Stimulated activated CD4-positive, alpha-beta T cell treated with anti-CD3 and anti-CD28 coated beads, TNF-alpha, amount 100 ng/mL, for 1 hour (primary cell): ENCODE measurements around the gene SOST.
A peak's percentile ranks its signal among the peaks of the same experiment; 100 is the strongest.
"Not testable (repeated sequence)": the region's sequence is repeated elsewhere in the genome, so short reads cannot be mapped to it uniquely, and the experiment has no call there.

Experiments used
- DNase-seq, 3 donors: peaks; one replicate each; pipeline ENCODE4 v3.0.0-alpha.2; 2020; ENCODE audit warnings: low read depth in 3 of 3, low spot score in 1 of 3

Gene SOST

DNA sequence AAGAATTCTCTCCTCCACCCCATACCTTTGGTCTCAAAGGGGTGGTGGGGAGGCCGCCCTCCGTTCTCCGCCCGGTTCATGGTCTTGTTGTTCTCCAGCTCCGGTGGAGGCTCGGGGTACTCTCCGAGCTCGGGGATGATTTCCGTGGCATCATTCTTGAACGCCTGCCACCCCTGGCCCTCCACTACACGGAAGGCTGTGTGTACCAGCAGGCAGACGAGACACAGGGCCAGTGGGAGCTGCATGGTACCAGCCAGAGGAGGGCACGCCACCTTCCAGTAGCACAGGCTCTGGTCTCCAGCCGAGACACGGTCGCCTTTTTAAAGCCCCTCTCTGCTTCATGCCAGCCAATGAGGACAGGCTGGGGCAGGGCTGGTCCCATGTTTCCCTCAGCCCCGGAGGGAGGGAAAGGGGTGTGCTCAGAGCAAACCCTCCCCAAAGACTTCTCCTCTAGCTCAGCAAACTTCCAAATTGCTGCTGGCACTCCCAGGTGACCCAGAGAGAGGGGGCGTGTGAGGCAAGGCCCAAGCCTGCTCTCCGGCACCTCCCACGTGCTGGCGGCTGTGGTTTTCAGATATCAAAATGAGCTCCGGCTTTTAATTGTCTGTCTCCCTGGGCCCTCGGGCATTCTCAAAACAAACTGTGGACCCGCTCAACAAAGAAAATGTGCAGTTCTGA, at the start of gene SOST:
SOST (minus strand) TSS at position 295 of the 678 bp plus-strand sequence; CDS start at position 245, 50 bp downstream.
- DNase-seq = no peak

- DNase-seq = no peak
Observed at GRCh38 chr17:43808076-43808475, 49.5 kb upstream of the SOST start.

- no peak for DNase-seq
Observed at GRCh38 chr17:43805117-43805516, 46.5 kb upstream of the SOST start.

DNA sequence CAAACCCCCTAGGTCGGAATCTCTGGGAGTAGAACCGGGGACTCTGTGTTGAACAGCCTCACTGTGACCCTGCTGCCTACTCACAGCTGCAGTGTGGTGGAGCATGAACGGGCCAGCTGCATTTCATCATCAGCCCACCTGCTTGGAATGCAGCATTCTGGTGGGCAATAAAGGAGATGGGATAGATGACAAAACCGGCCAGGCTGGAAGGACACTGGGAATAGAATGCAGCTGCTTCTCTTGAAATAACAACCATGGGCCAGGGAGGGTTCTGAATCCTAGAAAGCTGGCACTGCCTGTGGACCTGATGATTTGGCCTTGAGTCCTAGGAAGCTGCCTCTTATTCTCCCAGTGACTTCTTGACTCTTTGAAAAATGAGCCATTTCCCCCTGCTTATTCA, 45.2 kb upstream of the SOST start:
- no peak for DNase-seq

DNA sequence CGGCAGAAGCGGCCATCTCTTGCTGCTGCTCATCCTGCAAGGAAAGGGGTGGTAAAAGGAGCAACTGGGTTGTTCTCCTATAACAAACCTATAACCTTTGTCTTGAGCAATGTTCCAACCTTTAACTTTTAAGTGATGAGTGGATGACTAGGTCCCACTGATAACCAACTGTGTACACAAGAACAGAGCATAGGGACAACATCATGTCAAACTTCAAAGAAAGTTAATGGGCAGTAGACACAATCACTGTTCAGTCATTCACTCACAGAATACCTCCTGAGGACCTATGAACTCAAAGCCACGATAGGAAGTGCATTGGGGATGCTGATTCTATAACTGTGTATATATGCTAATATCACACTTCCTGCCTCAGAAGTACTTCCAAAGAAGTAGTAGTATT, 43.3 kb upstream of the SOST start:
- no peak for DNase-seq

DNA sequence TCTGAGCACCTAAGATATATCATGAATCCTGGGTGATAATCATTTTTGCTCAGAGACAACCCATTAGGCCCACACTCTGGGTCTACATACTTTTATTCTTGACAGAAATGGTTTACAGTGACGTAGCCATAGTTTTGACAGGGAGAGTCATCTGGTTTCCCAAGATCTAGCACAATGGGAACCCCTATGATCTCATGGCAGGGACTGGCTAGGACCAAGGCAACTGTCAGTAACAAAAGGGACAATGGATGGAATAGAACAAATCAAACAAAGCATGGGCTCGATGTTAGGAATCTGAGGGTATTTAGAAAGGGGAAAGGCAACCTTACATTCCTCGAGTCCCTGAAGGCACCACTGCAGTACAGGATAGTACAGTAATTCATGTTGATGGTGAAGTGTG, 42.1 kb upstream of the SOST start:
- no peak for DNase-seq

- no peak for DNase-seq
Observed at GRCh38 chr17:43799047-43799446, 40.5 kb upstream of the SOST start.

DNA sequence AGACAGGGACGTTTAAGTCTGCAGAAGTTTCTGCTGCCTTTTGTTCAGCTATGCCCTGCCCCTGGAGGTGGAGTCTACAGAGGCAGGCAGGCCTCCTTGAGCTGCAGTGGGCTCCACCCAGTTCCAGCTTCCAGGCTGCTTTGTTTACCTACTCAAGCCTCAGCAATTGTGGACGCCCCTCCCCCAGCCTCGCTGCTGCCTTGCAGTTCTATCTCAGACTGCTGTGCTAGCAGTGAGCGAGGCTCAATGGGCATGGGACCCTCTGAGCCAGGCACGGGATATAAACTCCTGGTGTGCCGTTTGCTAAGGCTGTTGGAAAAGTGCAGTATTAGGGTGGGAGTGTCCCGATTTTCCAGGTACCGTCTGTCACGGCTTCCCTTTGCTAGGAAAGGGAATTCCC, 39.4 kb upstream of the SOST start:
- DNase-seq = not testable (repeated sequence)

DNA sequence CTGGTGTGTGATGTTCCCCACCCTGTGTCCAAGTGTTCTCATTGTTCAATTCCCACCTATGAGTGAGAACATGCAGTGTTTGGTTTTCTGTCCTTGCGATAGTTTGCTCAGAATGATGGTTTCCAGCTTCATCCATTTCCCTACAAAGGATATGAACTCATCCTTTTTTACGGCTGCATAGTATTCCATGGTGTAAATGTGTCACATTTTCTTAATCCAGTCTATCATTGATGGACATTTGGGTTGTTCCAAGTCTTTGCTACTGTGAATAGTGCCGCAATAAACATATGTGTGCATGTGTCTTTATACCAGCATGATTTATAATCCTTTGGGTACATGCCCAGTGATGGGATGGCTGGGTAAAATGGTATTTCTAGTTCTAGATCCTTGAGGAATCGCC, 34.1 kb upstream of the SOST start:
- DNase-seq = not testable (repeated sequence)

DNA sequence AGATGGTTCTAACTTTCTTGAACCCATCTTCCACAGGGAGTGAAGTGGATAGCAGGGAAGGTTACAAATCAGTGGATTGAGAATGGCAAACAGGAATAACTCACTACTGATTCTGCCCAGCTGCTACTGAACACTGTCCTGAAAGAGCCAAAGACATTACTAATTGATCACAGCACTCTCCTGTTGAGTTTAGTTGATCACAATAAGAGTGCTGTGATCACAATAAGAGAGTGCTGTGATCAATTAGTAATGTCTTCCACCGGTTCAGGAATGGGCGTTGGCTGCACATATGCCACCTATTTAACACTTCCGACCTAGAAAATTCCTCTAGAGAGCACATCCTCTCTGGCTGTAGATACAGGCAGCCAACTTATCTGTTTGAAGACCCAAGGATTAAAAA, 33.0 kb upstream of the SOST start:
- DNase-seq = no peak

GRCh38 chr17:43790311-43790940, 31.8 kb upstream of the SOST start:
- DNase-seq = no peak

DNA sequence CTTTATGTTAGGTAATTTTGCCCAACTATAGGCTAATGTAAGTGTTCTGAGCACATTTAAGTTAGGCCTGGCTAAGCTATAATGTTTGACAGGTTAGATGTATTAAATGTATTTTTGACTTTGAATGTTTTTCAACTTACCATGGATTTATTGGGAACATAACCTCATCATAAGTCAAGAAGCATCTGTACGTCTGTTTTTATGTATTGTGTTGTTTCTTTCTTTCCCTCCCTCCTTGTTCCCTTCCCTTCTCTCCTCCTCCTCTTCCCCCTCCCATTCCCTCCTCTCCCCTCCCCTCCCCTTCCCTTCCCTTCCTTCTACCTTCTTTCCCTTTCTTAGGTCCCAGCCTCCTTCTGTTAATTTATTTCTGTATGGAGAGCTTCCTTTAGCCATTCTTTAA, 30.9 kb upstream of the SOST start:
- no peak for DNase-seq

DNA sequence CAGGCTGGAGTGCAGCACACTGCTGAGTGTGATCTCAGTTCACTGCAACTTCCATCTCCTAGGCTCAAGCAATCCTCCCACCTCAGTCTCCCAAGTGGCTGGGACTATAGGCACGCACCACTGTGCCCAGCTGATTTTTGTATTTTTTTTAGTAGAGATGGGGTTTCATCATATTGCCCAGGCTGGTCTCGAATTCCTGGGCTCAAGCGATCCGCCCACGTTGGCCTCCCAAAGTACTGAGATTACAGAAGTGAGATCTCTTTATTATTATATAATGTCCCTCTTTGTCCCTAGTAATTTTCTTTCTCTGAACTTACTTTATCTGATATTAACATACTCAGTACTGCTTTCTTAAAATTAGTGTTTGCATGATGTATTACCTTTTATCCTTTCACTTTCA, 29.9 kb upstream of the SOST start:
- no peak for DNase-seq

DNA sequence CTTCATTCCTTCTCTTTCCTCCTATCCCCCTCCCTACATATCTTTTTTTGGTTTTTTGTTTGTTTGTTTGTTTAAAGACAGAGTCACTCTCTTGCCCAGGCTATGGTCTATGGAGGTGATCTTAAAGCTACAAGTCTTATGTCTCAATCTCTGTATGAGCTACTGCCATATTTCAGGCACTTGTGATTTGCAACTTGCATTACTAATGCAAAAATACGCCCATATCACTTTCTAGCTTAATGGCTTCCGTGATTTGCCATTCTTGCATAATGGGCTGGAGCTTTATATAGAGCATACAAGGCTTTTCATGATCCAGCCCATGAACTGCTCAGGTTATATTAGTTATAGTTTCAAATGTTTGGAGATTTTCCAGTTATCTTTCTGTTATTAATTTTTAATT, 29.1 kb upstream of the SOST start:
- no peak for DNase-seq

GRCh38 chr17:43784628-43785101, 26.1 kb upstream of the SOST start:
- DNase-seq = no peak

DNA sequence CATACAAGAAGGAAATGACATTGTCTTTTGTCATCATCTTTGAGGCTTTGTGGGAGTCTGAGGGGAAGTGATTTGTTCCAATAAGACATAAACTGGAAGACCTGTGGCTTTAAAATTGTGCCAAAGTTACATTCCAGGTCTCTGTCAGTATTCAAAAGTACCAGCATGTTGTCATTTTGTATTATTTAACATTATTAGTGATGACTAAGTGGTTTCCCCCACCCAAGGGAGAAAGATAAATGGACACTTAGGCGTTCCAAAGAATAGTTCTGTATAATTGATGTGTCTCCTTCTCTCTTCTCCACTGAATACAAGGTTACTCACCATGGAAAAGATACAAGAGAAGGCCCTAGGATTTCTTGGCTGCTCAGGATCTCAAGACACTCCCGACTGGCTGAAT, 25.5 kb upstream of the SOST start:
- no peak for DNase-seq

DNA sequence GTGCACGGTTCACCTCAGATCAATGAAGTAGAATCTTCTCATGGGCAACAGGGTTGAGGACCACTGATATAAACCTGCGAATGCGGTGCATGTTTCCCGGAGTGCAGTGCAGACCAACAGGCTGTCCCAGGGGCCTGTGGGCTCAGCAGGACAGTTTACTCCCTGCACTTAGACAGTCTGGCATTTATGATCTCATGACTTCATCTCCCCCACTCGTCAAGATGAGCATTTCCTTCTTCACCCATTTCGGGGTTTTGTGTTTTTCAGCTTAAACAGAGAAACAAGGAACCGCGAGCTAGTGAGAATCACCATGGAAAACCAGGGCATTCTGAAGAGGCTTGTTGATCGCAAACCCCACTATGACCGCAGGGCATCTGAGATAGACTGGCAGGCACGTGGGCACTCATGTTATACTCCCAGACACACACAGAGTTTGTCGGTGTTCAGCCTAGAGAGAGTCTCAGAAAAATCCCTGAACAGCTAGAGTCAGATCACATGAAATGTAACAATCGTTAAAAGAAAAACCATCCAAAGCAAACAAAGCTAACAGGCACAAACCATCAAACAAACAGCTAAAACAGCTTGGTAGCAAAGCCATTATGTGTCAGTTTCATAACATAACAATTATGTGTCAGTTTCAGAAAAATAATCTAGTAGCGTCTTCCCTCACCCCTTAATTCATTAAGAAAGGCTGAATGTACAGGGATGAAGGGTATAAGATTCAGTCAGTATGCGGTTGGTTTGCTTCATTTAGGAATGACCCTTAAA, 24.5 kb upstream of the SOST start:
- DNase-seq = no peak

GRCh38 chr17:43780135-43780534, 21.5 kb upstream of the SOST start, which contains the start of gene CFAP97D1:
TSS of gene CFAP97D1 (plus strand) at chr17:43780435. CDS start at chr17:43780463, 28 bp downstream.
- no peak for DNase-seq

- no peak for DNase-seq
Observed at GRCh38 chr17:43779145-43780125, 20.8 kb upstream of the SOST start.

GRCh38 chr17:43778337-43779144, 19.9 kb upstream of the SOST start, which contains the start of gene DUSP3:
TSS of gene DUSP3 (minus strand) at chr17:43778977. CDS start at chr17:43778924, 53 bp downstream.
- peak; percentile 9 to 61 (median 43) for DNase-seq
